GM19463 (cell line): ENCODE measurements around the gene SEL1L3.
"Not testable (repeated sequence)": the region's sequence is repeated elsewhere in the genome, so short reads cannot be mapped to it uniquely, and the experiment has no call there.

ENCODE experiments used
- ATAC-seq: cut with Tn5 transposase; IDR thresholded peaks from one replicate; pipeline ENCODE4 v1.9.1; 2021; ENCODE audit warnings: mild to moderate bottlenecking, moderate library complexity; ENCODE audit not compliant: unreplicated experiment

The SEL1L3 gene

DNA sequence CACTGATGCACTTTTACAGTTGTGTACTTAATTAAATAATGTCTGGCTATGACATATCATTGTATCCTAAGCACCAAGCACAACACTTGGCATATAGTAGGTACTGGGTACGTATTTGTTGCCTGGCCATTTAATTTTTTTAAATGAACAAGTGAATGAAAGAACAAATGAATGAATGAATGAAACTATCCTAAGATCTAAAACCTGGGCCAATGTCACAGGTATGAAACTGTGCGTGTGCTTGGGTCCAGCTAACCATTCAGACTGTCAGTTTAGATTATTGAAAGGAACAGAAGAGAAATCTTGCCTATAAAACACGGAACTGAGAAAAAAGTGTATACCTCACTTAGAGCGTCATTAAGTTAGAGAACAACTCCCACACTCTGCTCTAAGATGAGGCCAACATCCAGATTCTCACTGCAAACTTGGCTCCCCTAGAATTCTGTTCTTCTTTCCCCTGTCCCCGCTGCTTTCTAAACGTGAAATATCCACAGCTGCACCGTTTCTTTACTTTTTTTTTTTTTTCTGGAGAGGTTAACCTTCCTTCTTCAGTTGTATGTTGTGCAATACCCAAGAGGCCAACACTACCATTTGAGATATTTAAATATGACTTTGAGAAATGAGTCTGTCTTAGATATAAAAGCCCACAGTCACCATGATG lies 17.3 kb upstream of the SEL1L3 start:
- peak; percentile 41 for ATAC-seq

DNA sequence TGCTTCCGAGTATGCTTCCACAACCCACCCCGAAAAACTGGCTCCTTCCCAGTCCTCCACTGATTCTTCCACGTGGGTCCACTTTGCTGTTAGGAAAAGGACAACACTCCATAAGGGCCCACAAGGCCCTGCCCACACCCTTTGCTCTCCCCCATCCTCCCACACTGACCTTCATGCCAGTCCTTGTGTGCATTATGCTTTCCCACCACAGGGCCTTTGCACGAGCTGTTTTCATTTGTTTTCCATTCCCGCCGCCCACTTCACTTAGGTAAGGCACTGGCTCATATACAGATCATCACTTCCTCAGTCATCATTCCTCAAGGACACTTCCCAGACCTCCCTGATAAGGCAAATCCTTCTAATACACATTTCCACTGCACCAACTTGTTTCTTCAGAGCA lies 16.8 kb upstream of the SEL1L3 start:
- no peak for ATAC-seq

DNA sequence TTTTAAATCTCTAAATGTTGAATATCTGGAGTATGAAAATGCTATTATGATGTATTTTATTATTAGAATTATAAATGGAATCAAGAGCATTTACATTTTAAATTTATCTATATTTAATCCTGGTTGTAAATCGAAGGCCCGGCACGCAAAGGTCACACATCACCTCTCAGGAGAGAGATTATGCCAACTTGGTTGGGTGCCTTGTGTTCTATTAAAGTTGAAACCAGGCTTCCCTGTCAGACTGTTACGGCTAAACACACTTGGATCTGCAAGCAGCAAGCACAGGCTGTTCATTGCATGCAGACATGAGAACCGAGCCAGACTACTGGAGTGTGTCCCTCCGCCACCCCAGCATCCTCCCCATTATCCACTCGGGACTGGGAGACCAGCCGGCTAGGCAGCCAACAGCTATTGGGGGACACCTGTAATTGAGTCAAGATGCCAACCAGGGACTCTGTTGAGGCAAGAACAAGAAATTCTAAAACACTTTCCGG lies 16.4 kb upstream of the SEL1L3 start:
- no peak for ATAC-seq

DNA sequence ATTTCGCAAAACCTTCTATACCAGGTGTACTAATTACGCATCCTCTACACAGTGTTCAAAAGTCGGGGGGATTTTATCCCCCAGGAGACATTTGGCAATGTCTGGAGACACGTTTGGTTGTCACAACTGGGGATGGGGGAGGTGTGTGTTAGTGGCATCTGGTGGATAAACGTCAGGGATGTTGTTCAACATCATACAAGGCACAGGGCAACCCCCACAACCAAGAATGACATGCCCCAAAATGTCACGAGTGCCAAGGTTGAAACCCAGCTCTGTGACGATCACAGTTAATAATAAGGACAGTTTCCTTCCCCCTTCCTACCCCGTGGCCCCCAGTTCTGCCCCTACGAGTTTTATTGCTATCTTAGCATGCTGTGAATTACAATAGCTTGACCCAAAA lies 15.9 kb upstream of the SEL1L3 start:
- ATAC-seq: peak; percentile 26

DNA sequence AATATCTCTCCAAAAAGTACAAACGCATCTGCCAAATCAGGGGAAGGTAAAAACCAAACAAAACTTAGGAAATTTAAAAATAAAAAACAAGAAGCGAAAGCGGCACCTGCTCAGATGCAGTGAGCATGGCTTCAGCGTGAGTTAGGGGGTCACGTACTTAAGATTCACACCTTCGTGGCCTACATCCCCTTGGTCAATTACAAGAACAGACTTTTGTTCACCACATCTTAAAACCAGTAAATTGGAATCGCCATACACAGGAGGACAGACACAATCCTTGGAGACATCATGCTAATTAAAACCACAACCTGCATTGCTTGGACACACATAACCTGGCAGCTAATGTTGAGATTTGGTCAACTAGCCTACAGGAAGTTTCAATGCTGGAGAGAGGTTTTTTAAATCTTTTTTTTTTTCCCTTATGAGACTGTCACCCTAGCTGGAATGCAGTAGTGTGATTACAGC lies 12.5 kb upstream of the SEL1L3 start:
- peak; percentile 42 for ATAC-seq

DNA sequence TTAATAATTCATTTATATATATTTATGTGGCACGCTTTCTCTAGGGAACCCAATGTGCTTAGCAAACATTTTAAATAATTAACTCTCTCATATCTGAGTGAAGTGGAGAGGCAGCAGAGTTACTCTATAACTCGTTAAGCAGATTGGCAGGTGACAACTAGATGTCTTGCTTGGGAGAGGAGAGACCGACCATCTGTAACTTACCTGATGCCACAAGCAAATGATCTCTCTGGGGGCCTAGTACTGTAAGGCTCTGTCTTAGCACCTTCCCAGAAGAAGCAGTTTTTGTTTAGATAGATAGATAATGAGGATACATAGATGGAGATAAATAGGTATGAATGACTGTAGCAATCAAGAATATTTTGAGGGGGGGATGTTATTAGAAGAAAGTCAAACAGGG lies 11.9 kb upstream of the SEL1L3 start:
- peak; percentile 47 for ATAC-seq

DNA sequence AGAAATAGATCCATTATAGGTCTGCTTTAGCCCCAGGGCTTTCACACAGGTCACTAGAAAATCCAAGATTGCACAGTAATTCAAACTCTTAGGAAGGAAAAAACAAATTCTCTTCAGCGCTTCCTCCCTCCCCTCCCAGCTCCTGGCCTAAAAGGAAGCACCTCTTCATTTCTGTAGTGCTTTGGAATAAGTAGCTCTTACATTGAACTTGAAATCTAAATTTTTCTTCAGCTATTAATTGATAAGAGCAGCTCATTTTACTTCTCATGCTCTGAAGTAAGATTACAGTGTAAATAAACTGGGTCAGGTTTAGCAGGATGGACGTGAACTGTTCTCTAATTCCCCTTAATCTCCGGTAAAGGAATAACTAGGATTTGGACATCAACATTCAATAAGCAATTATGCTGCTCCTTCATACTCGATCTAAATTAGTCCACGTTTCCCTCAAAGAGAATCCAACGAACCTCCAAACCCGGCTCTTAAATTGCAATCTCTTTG lies 10.9 kb upstream of the SEL1L3 start:
- no peak for ATAC-seq

DNA sequence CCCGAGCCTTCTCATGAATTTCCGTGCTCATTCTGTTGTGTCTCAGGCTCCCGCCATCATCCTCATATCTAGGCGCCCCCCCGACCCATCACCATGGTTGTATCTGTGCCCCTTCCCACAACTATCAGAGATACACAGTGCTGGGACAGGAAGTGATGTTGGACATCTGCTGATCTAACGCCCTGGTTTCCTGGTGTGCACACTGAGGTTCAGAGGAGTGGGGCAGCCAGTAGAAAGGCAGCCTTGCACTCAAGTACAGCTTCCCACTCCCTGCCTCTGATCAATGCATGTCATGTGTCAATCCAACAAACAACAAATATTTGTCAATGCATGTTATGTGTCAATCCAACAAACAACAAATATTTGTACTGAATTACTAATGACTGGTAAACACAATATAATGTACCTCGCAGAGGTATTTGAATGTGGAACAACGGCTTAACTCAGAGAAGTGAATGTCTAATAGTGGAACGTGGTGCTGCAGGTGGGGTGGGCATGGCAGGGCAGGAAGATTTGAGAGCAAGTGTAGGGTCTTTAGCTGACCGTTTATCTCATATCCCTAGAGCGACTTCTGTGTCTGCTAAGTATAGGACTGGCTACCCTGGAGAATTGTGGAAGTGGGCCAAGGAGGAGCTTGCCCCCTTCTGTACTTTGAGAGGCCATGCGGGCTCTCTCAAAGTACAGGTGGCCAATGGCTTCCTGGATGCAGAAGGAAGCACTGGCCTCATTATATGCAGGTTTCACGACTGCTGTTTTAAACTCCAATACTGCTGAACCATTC lies 10.3 kb upstream of the SEL1L3 start:
- ATAC-seq: no peak

DNA sequence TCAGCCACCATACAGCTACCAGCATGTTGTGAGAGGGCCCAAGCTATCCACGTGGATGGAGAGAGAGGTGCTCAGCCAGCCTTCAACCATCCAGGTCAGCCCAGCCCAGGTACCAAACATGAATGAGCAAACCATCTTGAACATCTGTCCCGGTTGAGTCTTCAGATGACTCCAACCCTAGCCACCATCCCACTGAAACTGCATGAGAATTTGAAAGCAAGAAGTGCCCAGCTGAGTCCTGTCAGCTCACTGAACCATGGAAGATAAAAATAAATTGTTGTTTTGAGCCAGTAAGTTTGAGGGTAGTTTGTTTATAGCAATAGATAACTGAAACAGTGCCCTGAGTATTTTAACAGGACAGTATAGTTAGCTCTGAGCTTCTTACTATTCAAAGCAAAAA lies 7.3 kb upstream of the SEL1L3 start:
- peak; percentile 46 for ATAC-seq

DNA sequence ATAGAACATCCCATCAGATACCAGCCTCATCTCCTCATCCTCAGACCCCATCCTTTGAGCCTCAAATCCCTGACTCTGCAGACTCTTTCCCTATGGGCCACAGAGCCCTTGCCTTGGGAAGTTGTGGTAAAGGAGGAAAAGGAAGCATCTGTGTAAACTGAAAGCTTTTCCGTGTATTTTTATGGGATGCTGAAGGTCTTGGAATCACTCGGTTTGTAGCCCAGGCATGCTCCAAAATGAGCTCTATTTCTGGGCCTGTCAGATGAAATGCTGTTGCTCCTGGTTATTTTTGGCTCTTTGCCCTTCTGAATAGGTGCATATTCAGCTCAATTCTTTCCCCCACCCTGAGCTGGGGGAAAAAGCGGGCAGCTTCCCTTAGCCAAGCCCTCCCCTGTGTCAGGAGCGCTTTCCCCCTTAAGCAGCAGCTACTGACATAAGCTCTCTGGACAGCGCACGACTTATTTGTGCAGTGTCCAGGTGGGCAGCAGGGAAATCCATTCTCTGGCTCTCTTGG lies 5.0 kb upstream of the SEL1L3 start:
- ATAC-seq: no peak

DNA sequence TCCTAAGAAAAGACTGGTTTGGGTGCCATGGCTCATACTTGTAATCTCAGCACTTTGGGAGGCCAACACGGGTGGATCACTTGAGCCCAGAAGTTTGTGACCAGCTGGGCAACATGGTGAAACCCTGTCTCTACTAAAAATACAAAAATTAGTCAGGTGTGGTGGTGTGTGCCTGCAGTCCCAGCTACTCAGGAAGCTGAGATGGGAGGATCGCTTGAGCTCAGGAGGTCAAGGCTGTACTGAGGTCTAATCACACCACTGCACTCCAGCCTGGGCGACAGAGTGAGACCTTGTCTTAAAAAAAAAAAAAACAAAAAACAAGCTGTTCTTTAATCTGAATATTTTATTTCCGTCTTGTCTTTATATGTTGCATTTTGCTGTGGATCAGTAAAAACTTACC lies 3.6 kb upstream of the SEL1L3 start:
- ATAC-seq: not testable (repeated sequence)

DNA sequence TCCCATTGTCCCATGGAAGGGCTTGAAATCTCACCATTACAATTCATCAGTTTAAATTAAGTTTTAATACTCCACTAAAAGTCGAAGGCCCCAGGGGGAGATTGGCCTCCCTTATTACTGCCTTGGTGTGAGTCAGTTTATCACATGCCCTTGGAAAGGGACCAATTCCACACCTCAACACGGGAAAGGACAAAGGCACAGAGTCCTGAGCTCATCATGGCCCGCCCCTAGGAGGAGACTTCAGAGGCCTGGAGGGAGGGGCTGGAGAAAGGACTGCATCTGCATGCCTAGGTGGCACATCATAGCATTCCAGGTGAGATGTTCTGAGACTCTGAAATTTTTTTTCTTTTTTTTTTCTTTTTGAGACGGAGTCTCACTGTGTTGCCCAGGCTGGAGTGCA lies 2.8 kb upstream of the SEL1L3 start:
- ATAC-seq: no peak

DNA sequence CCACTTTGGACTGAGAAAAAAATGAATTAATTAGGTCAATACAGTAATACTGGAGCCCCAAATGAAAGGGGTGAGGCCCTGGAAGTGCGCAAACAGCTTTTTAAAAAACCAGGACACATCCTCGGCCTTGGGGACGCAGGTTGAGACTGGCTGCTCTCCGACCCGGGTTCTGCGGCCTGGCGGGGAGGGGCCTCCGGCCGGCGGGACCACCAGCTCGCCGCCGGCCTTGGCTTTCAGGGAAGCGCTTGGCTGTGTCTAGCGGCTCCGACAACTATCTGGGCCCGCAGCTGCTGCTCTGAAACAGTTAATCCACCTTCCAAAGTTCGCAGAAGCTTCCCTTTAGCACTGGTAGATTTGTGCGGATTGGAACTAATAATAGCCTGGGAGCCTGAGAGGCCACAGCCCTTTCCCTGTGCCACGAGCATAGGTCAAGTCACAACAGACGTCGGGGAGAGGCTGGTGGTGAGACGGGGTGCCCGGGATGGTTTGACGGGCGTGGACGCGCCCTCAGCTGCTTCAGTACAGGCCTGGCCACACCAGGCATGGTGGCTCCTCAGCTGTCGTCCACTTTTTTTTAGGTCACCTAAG lies 1.1 kb upstream of the SEL1L3 start:
- ATAC-seq: no peak

DNA sequence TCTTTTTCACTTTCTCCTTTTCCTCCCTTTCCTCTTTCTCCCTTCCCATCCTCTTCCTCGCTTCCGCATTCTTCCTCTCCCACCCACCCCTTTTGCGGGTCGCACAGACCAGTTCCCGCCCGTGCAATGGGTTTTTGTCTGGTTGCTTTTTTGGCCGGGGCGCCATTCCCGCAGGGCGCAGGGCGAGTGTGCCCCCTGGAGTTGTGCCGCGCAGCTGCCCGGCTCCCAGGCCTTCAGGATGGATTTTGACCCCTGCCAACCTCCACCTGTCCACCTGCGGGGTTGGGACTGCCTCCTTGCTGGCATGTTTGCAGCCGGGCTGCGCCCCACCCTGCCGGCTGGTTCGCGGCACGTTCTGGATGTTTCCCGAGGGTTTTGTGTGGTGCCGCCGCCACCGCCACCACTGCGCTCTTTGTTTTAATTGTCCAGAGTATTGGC lies 578 bp upstream of the SEL1L3 start:
- ATAC-seq: no peak

DNA sequence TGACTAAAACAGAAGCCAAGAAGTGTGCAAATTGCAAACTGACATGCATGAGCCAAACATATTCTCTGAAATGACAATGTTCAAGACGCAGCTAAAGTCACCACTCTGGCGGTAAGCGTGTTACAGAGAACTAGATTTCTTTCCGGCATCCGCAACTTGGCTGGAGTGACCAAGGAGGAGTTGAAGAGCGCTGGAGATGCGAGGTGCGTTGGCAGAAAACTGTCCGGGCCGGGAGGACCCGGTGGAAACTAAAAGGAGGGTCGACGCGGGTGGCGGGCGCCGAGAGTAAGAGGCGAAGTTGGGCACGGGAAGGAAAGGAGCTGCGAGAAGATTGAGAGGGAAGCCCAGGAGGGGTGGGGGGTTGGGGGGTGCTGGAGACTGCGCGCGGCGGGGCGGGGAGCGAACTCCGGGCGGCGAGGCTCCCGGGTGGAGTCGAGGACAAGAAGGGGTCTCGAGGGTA lies 807 bp downstream of the SEL1L3 start:
- ATAC-seq: peak; percentile 13

DNA sequence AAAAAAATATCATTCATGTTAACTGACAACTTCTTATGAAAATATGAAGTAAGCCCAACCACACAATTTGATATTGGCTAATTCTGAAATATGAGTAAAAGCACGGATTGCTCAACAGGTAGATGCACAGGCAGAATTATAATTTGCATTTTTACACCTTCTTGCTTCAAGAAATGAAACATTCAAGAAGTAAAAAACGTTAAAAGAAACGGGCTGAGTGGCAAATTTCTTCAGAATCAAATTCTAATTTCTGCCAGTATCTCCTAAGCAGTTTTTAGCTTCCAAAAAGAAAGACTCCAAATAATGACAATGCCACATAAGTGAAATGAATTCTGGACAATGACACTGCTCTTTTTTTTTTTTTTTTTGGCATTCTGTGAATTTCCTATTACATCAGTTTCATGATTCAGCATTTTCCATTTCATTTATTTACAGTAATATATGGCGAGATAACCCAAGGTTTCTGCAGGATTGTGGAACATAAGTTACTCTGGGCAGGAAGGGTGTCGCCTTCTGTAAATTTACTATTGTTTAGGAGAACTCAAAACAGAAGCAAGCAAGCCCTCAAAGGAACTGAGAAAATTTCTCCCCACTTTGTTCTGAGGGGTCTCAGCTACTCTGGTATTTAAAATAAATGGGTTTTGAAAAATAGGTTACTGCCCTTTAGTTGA lies 1.4 kb downstream of the SEL1L3 start:
- no peak for ATAC-seq

DNA sequence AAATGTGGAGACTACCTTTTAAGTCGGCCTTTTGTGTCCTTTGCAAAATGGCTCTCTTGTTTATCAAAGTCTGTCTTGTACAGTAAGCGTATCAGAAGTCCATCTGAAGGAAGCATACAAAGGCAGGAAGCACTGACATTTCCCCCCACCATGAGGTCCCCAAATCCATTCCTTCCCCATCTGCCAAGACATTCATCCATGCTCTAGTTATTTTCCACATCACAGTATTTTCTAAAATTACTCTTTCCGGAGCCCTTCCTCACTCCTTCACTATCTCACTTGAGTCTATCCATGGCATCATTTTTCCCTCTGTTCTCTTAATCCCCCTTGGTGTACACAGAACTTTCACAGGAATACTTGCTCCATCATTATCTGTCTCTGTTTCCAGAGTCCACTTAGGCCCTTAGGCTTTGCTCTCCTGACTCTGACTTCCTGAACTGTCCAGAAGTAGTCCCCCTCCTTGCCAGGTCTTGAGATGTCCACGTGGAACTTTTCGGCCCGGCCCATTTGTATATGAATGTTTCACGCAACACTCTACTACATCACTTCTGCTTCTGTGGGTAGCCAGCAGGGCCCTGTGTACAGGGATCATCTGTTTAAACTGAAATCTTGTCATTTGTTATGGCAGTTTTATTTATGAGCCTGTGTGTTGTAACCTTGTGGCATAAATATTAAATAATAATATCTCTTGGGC lies 2.1 kb downstream of the SEL1L3 start:
- ATAC-seq: peak; percentile 34

DNA sequence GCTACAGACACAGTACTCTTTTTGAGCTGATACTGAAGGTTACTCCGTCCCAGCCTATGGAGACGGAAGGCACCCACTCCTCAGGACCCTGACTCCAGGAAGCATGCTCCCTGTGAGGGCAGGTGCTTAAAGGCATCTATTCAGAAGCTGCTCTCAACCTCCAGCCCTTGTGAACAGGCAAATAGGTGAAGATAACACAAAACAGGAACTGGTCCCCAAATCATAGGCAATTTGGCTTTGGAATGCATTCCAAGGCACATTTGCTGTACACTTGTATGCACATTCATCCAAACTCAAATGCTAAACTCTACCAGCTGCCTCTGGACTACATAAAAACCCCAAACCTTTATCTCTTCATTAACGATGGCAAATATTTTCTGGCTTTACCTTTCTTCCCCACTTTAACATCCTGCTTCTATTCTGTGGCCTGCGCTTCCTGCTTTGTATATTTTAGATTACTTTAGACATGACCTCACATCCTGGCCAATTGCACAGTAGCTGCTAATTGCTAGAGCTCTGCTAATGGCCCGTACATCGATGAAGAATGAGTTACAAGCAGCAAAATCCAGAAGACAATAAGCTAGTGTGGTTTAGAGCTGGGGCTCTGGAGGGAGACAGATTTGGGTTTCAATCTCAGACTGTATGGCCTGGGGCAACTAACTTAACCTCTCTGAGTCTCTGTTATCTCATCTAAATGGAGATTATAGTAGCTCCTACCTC lies 3.2 kb downstream of the SEL1L3 start:
- peak; percentile 25 for ATAC-seq

DNA sequence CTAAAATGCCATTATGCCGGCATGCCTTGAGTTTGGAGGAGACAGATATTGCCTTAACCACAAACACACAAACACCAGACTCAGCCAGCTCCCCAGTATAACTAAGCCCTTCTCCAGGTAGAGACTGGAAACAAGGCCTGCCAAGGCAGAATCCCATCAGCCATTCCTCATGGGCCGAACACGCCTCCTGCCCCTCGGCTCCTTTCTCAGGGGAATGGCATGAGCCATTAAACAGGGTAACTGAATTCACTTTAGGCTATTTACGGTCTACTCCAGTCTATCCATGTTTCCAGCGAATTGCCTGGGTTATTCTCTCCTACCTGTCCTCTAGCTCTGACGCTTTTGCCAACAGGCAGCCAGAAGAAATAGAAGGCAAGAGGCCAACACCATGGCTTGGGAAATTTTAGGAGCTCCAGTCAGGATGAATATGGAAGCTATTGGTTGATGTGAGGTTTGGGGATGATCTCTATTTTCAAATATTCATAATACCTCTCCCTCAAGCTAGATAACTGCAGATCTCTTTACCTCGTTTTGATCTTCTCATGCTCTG lies 4.9 kb downstream of the SEL1L3 start:
- ATAC-seq: no peak
